Kidney (tissue), 14 donors: ENCODE data around the gene MLLT11. TPM values are rescaled to one million over a fixed set of nuclear protein-coding genes. Genes with fewer than 3 reads are reported as not detected.

ENCODE experiments used
- DNase-seq, 5 donors: peaks; one replicate each; pipeline ENCODE4 v3.0.0-alpha.2; 2013 to 2020
- FAIRE-seq: peaks from 2 replicates; lab custom pipeline; 2012; peaks lifted over from hg19 to GRCh38; lab: Jason Lieb, UNC
- H3K27ac ChIP-seq, 2 donors: one replicate each; pipeline ENCODE4 v1.7.0; 2013; ENCODE audit warnings: low read depth in 2 of 2, low read length in 2 of 2, inconsistent platforms in 1 of 2
- H3K27me3 ChIP-seq: one replicate; pipeline ENCODE4 v1.7.1; 2013; ENCODE audit warnings: low read length, inconsistent platforms; ENCODE audit not compliant: control insufficient read depth, insufficient read depth
- H3K36me3 ChIP-seq, 3 donors: one replicate each; pipeline versions ENCODE4 v1.7.0 to v1.7.1; 2013; ENCODE audit warnings: low read length in 3 of 3, control low read depth in 1 of 3, inconsistent platforms in 1 of 3; ENCODE audit not compliant: insufficient read depth in 3 of 3, control insufficient read depth in 2 of 3
- H3K4me1 ChIP-seq, 3 donors: one replicate each; pipeline versions ENCODE4 v1.7.0 to v1.7.1; 2013; ENCODE audit warnings: low read length in 3 of 3, inconsistent platforms in 1 of 3, low read depth in 1 of 3; ENCODE audit not compliant: control insufficient read depth in 2 of 3, insufficient read depth in 2 of 3
- H3K4me3 ChIP-seq, 3 donors: one replicate each; pipeline versions ENCODE4 v1.7.0 to v1.8.1; 2013; ENCODE audit warnings: low read length in 3 of 3, control low read depth in 1 of 3, inconsistent platforms in 1 of 3
- H3K9ac ChIP-seq, 3 donors: one replicate each; pipeline versions ENCODE4 v1.7.0 to v1.7.1; 2013; ENCODE audit warnings: low read length in 3 of 3, control low read depth in 1 of 3, inconsistent platforms in 1 of 3
- H3K9me3 ChIP-seq, 3 donors: one replicate each; pipeline versions ENCODE4 v1.7.0 to v1.7.1; 2013; ENCODE audit warnings: low read length in 3 of 3, control low read depth in 1 of 3, inconsistent platforms in 1 of 3; ENCODE audit not compliant: control insufficient read depth in 2 of 3, insufficient read depth in 1 of 3
- CTCF ChIP-seq: IDR thresholded peaks from 3 replicates; pipeline ENCODE4 v1.5.1; 2012; ENCODE audit warnings: mild to moderate bottlenecking, moderate library complexity, borderline replicate concordance; ENCODE audit not compliant: insufficient read depth; ENCODE audit errors: extremely low read depth
- intact Hi-C: fragments of 100-400 bp; cut with DNase I; formaldehyde crosslinking; loops from one replicate; pipeline ENCODE4 v1.11.1; 2022
- polyA plus RNA-seq: library from polyadenylated mRNA; stranded (reverse); fragments of 350-450 nt; fragmentation: Illumina TruSeq; extraction: RNeasy Lipid Tissue Mini Kit (QIAGEN cat#74804); gene quantifications from one replicate; pipeline ENCODE4 v1.2.3, GENCODE V29; 2014; ENCODE audit warnings: low read depth, low replicate concordance; ENCODE audit not compliant: insufficient read depth
- total RNA-seq: library from RNA; stranded (reverse); fragmentation: NEBNext Ultra II Directional; extraction: Animal tissue kit (Norgen Biotek cat#: 25700); gene quantifications from one replicate; pipeline ENCODE4 v1.2.1, GENCODE V29; 2021
- donor health status: control.
- donor health status: control.
- donor health status: control.
- donor health status: control.
- donor health status: control.
- donor health status: DM: yes; HTN: yes; CAD: no.
- donor health status: Normal renal cell carcinoma (clear cell type).

MLLT11 gene
- total and polyA plus RNA-seq, 2 donors from 2014 or later = 1.4 to 2.3 TPM

- Histone ChIP-seq H3K4me1 (peaks cover 0 to 10% (median 0%) of the 10 kb centered on the region in 3 donors), H3K9me3 (no peaks in the 10 kb centered on the region), H3K27ac (no peak overlapping the region), H3K4me3 (no peak overlapping the region), H3K36me3 (peaks cover 10 to 36% (median 17%) of the 10 kb centered on the region in 3 donors), H3K27me3 (no peaks in the 10 kb centered on the region), H3K9ac (no peak overlapping the region)
- intact Hi-C loops = no loop called here
- DNase-seq (no peak), FAIRE-seq (no peak)
- no peak for TF ChIP-seq CTCF
Measured at GRCh38 chr1:151026460-151026859, 33.7 kb upstream of the MLLT11 start.

GRCh38 chr1:151032164-151032563 lies 28.0 kb upstream of the MLLT11 start:
- no peak for TF ChIP-seq CTCF
- Histone ChIP-seq H3K4me3 (no peak overlapping the region), H3K27ac (no peak overlapping the region), H3K9me3 (no peaks in the 10 kb centered on the region), H3K27me3 (no peaks in the 10 kb centered on the region), H3K4me1 (no peaks in the 10 kb centered on the region), H3K9ac (no peak overlapping the region), H3K36me3 (peaks cover 9 to 36% (median 25%) of the 10 kb centered on the region in 3 donors)
- FAIRE-seq = no peak
- intact Hi-C loops = no loop called here
- DNase-seq = no peak

- no peaks in the 10 kb centered on the region for H3K4me1 ChIP-seq
- no peak overlapping the region for H3K27ac ChIP-seq
- no peaks in the 10 kb centered on the region for H3K9me3 ChIP-seq
- peaks cover 4 to 23% (median 17%) of the 10 kb centered on the region in 3 donors for H3K36me3 ChIP-seq
- FAIRE-seq (no peak), DNase-seq (no peak)
- no peak overlapping the region for H3K4me3 ChIP-seq
- H3K9ac ChIP-seq = no peak overlapping the region
- intact Hi-C loops = no loop called here
- no peaks in the 10 kb centered on the region for H3K27me3 ChIP-seq
- TF ChIP-seq CTCF = no peak
Measured at GRCh38 chr1:151035167-151035566, 25.0 kb upstream of the MLLT11 start.

- no peaks in the 10 kb centered on the region for H3K9me3 ChIP-seq
- H3K27me3 ChIP-seq = no peaks in the 10 kb centered on the region
- peaks cover 2 to 14% (median 14%) of the 10 kb centered on the region in 3 donors for H3K36me3 ChIP-seq
- no peak for TF ChIP-seq CTCF
- H3K27ac ChIP-seq = no peak within 1 kb of the TSS
- intact Hi-C loops = no loop called here
- DNase-seq = no peak
- no peak for FAIRE-seq
- H3K9ac ChIP-seq = no peak within 1 kb of the TSS
- no peak within 1 kb of the TSS for H3K4me3 ChIP-seq
- H3K4me1 ChIP-seq = no peaks in the 10 kb centered on the region
Measured at GRCh38 chr1:151036356-151036755, 23.8 kb upstream of the MLLT11 start, which contains the start of gene BNIPL. Gene BNIPL, plus strand, starts transcription at chr1:151036586. Its CDS starts 140 bp downstream, at chr1:151036726.
